Activated T-helper 17 cell treated with anti-CD3 and anti-CD28 coated beads, Interleukin-2, amount 50 U/mL, for 72 hours (primary cell): ENCODE measurements around the gene SPEM1. TPM values are rescaled to one million over a fixed set of nuclear protein-coding genes. Genes with fewer than 3 reads are reported as not detected.

Source experiments
- ATAC-seq: fragments of 150-1000 bp; cut with Tn5 transposase; replicated peaks from 2 replicates; pipeline ENCODE4 v1.10.0; 2021; ENCODE audit warnings: mild to moderate bottlenecking, moderate library complexity
- H3K27ac Mint-ChIP-seq: one replicate; pipeline ENCODE4 v1.8.0; 2022; ENCODE audit warnings: mixed read lengths
- H3K27me3 Mint-ChIP-seq: one replicate; pipeline ENCODE4 v1.8.0; 2022; ENCODE audit warnings: mixed read lengths
- H3K36me3 Mint-ChIP-seq: one replicate; pipeline ENCODE4 v1.8.0; 2022; ENCODE audit warnings: low read depth, mild to moderate bottlenecking, mixed read lengths
- H3K4me1 Mint-ChIP-seq: one replicate; pipeline ENCODE4 v1.8.0; 2022; ENCODE audit warnings: mixed read lengths
- H3K4me3 Mint-ChIP-seq: one replicate; pipeline ENCODE4 v1.8.0; 2022; ENCODE audit warnings: mild to moderate bottlenecking, mixed read lengths
- H3K9me3 Mint-ChIP-seq: one replicate; pipeline ENCODE4 v1.8.0; 2022; ENCODE audit warnings: mixed read lengths
- total RNA-seq, 2 donors: library from RNA; stranded (reverse); gene quantifications; one replicate each; pipeline ENCODE4 v1.2.3, GENCODE V29; 2022

Gene SPEM1
- total RNA-seq, 2 donors from 2014 or later: not detected

DNA sequence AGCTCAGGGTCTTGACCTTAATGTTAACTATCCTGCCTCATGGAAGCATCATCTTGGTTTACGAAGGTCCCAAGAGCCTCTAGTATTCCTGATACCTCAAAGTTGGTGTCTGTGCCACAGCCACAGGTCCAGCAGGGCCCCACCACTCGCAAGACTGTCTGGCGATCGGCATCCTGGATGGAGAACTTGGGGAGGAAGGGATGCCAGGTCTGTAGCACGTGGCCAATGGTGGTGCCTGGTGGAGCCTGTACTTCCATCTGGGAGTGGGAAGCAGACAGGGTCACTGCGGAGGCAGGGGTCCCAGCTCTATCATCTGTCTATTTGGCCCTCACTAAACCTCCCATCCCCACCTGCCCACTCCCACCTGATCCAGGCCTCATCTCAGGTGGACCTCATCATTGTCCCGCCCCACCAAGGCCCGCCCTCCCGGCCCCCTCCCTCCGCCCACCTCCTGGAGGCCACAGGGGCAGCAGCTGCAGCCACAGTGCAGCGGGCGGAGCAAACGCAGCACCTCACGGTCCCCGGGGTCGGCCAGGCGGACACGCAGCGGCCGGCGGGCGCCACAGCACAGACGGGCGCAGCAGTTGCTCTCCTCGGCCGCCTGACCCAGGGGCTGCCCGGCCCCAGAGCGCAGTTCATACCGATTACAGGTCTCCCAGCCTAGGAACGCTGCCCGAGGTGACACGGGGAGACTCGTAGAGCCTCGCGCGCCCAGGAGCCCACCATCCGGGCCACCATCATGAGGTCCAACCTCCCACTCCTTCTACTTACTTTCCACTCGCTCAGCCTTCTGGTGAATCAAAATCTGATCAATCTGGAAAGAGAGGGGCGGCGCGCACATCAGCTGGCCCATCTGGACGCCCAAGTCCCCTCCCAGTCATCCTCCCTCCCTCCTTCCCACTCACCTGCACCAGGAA lies 27.2 kb upstream of the SPEM1 start:
- peaks cover 48% of the 10 kb centered on the region for H3K36me3 Mint-ChIP-seq
- H3K27me3 Mint-ChIP-seq: no peaks in the 10 kb centered on the region
- no peak for ATAC-seq
- H3K27ac Mint-ChIP-seq: peak overlapping the region; percentile 84
- peaks cover 13% of the 10 kb centered on the region for H3K4me1 Mint-ChIP-seq
- no peaks in the 10 kb centered on the region for H3K9me3 Mint-ChIP-seq
- peak overlapping the region; percentile 87 for H3K4me3 Mint-ChIP-seq

DNA sequence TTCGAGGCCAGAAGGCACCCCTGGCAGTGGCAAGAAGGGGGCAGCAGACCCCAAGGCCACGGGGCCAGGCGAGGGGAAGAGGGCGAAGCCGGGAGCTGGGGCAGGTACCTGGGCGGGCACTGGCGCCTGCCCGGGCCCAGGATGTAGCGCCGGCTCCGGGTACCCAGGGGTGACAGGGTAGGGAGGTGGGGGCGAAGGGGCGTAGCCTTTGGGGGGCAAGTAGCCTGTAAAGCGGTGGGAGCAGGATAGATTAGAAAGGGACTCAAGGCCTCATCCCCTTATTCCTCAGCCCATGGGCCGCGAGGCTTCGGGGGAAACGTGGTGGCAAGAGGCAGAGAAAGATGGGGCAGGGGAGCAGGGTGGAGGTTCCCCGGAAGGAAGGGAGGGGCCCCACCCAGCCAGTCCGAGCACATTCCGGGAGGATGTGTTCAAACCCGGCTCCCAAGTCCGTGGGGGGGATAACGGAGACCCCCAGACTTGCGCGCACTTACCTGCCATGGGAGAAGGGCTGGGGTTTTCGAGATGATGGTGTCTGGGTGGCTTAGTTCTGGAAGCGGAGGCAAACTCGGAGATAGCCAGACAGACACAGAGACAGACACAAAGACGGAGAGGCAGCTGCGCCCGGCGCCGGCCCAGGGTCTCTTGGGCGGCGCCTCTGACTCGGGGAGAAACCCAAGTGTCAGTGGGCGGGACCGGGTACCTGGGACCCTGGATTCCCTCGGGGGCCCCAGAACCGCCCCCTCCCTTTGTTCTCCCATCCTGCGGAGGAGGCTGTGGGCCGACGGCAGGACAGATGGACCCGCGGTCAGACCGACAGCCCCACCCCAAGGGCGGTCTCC lies 26.3 kb upstream of the SPEM1 start:
- no peaks in the 10 kb centered on the region for H3K27me3 Mint-ChIP-seq
- peaks cover 48% of the 10 kb centered on the region for H3K36me3 Mint-ChIP-seq
- H3K4me3 Mint-ChIP-seq: peak overlapping the region; percentile 87
- H3K27ac Mint-ChIP-seq: peak overlapping the region; percentile 84
- H3K9me3 Mint-ChIP-seq: no peaks in the 10 kb centered on the region
- peaks cover 13% of the 10 kb centered on the region for H3K4me1 Mint-ChIP-seq
- peak; percentile 47 for ATAC-seq

DNA sequence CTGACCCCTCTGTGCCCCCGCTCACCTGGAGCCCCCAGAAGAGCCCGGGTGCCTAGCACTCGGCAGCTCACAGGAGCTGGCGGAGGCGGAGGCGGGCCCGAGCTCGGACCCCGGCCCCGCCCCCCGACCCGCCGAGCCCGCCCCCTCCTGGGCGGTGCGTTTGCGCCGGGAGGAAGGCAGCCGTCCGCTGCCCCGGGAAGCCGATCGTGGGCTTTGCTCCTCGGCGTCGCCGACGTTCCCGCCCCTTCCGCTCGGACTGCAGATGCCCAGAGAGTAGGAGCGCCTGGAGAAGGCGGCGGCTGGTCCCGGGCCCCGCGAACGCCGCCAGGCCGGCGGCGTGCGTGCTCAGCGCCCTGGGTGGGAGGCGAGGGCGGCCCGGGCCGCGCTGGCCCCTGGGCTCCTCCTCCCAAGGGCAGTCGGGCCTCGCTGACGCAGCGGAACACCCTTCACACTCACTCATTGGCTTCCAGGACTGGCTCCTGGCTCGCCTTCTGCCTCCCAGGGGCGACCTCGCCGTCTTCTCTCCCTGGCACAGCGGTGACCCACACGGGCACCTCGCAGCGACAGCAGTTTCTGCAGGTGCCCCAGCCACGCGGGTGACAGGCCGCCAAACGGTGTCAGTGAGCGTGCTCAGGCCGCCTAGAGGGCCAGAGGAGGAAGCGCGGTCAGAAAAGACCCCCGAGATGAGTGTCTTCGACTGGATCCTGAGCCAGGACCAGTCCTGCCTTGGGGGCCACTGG lies 25.5 kb upstream of the SPEM1 start, which contains the start of gene PLSCR3:
PLSCR3 (minus strand) TSS at position 74 of the 740 bp plus-strand sequence. CDS start 415 bp downstream, outside the sequence.
- H3K4me3 Mint-ChIP-seq: peak within 1 kb of the TSS; percentile 87
- H3K9me3 Mint-ChIP-seq: no peaks in the 10 kb centered on the region
- peak; percentile 91 for ATAC-seq
- H3K4me1 Mint-ChIP-seq: peaks cover 9% of the 10 kb centered on the region
- H3K36me3 Mint-ChIP-seq: peaks cover 42% of the 10 kb centered on the region
- no peaks in the 10 kb centered on the region for H3K27me3 Mint-ChIP-seq
- peak within 1 kb of the TSS; percentile 87 for H3K27ac Mint-ChIP-seq

GRCh38 chr17:7396147-7396546 lies 24.0 kb upstream of the SPEM1 start:
- no peaks in the 10 kb centered on the region for H3K27me3 Mint-ChIP-seq
- ATAC-seq: no peak
- no peaks in the 10 kb centered on the region for H3K9me3 Mint-ChIP-seq
- H3K27ac Mint-ChIP-seq: no peak overlapping the region
- H3K4me1 Mint-ChIP-seq: peaks cover 5% of the 10 kb centered on the region
- H3K4me3 Mint-ChIP-seq: peak overlapping the region; percentile 6
- H3K36me3 Mint-ChIP-seq: peaks cover 27% of the 10 kb centered on the region

DNA sequence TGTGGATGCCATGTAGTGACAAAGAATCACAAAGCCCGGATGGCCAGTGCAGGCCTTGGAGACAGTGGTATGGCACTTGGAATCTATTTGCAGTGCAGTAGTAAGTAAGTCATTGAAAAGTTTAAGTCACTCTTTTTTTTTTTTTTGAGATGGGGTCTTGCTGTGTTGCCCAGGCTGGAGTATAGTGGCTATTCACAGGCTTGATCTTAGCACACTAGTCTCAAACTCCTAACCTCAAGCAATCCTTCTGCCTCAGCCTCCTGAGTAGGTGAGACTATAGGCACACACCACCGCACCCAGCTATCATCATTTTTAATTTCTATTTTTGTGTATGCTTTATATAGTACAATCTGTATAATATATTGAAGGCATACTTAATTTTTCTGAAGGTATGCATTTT lies 21.5 kb upstream of the SPEM1 start:
- peaks cover 5% of the 10 kb centered on the region for H3K36me3 Mint-ChIP-seq
- H3K4me3 Mint-ChIP-seq: no peak overlapping the region
- ATAC-seq: no peak
- H3K27ac Mint-ChIP-seq: no peak overlapping the region
- no peaks in the 10 kb centered on the region for H3K9me3 Mint-ChIP-seq
- peaks cover 10% of the 10 kb centered on the region for H3K4me1 Mint-ChIP-seq
- no peaks in the 10 kb centered on the region for H3K27me3 Mint-ChIP-seq

GRCh38 chr17:7403043-7403726 lies 16.9 kb upstream of the SPEM1 start:
- Mint-ChIP-seq H3K4me3 (peak overlapping the region; percentile 86), H3K27me3 (peaks cover 4% of the 10 kb centered on the region), H3K9me3 (no peaks in the 10 kb centered on the region), H3K36me3 (no peaks in the 10 kb centered on the region), H3K27ac (peak overlapping the region; percentile 92), H3K4me1 (peaks cover 13% of the 10 kb centered on the region)
- ATAC-seq: no peak

DNA sequence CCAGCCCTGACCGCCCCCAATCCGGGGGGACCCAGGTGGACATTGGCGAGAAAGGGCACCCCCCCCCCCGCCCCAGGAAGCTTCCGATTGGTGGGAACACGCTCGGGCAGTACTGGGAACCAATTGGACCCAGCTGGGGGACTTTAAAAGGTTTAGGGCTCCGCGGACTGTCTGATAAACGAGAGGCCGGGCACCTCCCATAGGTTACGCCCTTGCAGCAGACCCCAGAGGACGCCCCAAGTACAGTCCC lies 16.5 kb upstream of the SPEM1 start:
- H3K27ac Mint-ChIP-seq: peak overlapping the region; percentile 92
- H3K4me1 Mint-ChIP-seq: peaks cover 13% of the 10 kb centered on the region
- H3K27me3 Mint-ChIP-seq: peaks cover 4% of the 10 kb centered on the region
- no peaks in the 10 kb centered on the region for H3K9me3 Mint-ChIP-seq
- ATAC-seq: peak; percentile 29
- no peaks in the 10 kb centered on the region for H3K36me3 Mint-ChIP-seq
- H3K4me3 Mint-ChIP-seq: peak overlapping the region; percentile 86

DNA sequence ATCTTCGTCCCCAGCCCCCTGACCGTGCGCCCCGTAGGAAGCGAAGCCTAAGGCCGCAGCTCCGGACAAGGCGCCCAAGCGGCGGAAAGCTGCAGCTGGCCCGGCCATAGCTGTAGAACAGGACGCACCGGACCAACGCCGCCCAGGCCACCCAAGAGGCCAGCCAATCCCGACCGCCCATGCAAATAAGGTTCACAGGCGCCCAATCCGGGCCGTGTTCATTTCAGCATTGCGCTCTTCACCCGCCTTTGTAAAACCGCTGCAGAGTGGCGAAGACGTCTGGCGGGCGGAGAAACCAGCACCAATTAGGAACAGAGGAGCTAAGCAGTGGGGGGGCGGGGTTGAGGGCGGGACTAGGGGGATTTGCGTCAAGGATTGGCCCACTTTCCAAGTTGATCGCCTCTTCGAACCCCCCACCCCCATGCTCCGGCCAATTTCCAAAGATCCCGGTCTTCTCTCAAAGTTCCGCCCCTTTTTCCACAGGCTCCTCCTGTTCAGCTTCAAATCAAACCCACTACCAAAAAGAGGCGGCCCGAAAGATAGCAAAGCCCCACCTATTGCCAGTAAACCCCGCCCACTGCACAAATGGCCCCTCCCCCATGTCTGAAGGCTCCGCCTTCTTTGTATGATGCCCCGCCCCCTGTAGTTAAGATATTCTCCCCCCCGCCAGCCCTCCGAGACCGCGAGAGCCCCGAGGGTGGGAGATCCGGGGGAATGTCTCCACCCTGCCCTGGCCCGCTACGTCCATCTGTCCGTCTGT lies 16.0 kb upstream of the SPEM1 start, which contains the start of gene TMEM256:
TMEM256 (minus strand) TSS at position 121 of the 760 bp plus-strand sequence; CDS start at position 108, 13 bp downstream.
- peak within 1 kb of the TSS; percentile 86 for H3K4me3 Mint-ChIP-seq
- H3K27me3 Mint-ChIP-seq: peaks cover 4% of the 10 kb centered on the region
- peaks cover 13% of the 10 kb centered on the region for H3K4me1 Mint-ChIP-seq
- peak within 1 kb of the TSS; percentile 92 for H3K27ac Mint-ChIP-seq
- no peaks in the 10 kb centered on the region for H3K9me3 Mint-ChIP-seq
- no peaks in the 10 kb centered on the region for H3K36me3 Mint-ChIP-seq
- ATAC-seq: peak; percentile 94

DNA sequence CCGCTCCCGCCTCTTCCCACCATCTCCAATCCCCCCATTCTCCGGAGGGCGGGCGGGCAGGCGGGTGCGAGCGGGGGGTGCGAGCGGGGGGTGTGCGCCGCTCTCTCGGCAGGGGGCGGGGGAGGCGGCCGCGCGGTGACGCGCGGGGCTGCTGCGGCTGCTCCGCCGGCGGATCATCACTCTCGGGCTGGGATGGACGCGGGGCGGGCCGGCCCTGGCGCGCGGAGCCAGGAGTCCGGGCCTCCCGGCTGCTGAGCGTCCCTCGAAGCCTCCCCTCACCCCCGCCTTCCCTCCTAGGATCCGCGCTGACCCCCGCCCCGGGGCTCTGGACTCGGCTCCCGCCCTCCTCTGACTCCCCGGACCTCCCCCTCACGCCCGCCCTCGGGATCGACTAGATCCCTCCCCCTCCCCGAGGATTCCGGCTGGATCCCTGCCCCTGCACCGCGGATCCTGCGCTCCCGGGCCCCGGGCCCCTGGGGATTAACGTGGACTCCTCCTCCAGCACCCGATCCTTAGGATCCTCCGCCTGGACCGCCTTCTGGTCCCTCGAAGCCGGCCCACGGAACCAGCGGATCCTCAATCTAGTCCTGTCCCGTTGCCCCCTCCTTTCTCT lies 15.3 kb upstream of the SPEM1 start:
- H3K36me3 Mint-ChIP-seq: no peaks in the 10 kb centered on the region
- H3K9me3 Mint-ChIP-seq: no peaks in the 10 kb centered on the region
- ATAC-seq: peak; percentile 50
- peaks cover 4% of the 10 kb centered on the region for H3K27me3 Mint-ChIP-seq
- H3K4me1 Mint-ChIP-seq: peaks cover 20% of the 10 kb centered on the region
- H3K27ac Mint-ChIP-seq: peak overlapping the region; percentile 92
- peak overlapping the region; percentile 86 for H3K4me3 Mint-ChIP-seq

DNA sequence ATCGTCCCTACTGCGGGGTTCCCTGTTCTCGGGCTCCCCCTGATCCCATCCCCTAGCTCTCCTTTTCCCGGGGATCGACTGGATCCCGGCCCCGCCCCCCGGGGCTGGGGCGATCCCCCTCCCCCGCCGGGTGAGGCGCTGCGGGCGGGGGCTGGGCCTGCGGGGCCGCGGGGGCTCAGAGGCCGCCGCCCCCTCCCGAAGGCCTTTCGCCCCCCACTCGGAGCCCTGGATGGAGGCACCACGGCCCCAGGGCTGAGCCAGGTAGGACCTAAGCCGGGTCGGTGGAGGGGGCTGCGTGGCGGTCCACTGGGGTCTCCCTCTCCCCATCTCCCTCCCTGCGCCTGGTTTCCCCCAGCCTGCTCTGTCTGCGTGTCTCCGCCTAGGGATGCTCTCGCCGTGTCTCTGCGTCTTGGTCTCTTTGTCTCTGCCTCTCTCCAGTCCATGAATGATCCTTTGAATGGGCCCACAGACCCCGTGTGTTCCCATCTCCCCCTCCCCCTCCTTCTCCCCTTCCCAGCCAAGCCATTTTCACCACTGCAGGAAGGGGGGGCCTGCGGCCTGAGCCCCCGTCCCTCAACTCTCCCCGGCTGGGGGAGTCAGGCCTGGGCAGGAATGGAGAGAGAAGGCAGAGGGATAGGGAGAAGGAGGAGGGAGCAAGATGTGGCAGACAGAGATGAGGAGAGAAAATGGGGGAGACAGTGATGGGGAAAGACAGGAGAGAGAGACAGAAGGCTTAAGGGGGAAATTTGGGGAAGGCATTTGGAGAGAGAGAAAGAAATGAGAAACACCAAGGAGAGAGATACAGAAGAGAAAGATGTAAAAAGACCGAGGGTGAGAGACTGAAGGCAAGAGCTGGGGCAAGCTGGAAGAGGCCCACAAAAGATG lies 14.5 kb upstream of the SPEM1 start:
- Mint-ChIP-seq H3K27me3 (peaks cover 4% of the 10 kb centered on the region), H3K4me1 (peaks cover 23% of the 10 kb centered on the region), H3K4me3 (peak overlapping the region; percentile 86), H3K27ac (peak overlapping the region; percentile 56), H3K36me3 (no peaks in the 10 kb centered on the region), H3K9me3 (no peaks in the 10 kb centered on the region)
- no peak for ATAC-seq

- peak overlapping the region; percentile 86 for H3K4me3 Mint-ChIP-seq
- H3K36me3 Mint-ChIP-seq: no peaks in the 10 kb centered on the region
- peaks cover 23% of the 10 kb centered on the region for H3K4me1 Mint-ChIP-seq
- no peak for ATAC-seq
- H3K9me3 Mint-ChIP-seq: no peaks in the 10 kb centered on the region
- peaks cover 4% of the 10 kb centered on the region for H3K27me3 Mint-ChIP-seq
- peak overlapping the region; percentile 51 for H3K27ac Mint-ChIP-seq
These were observed 13.8 kb upstream of the SPEM1 start for GRCh38 chr17:7406235-7406825.

DNA sequence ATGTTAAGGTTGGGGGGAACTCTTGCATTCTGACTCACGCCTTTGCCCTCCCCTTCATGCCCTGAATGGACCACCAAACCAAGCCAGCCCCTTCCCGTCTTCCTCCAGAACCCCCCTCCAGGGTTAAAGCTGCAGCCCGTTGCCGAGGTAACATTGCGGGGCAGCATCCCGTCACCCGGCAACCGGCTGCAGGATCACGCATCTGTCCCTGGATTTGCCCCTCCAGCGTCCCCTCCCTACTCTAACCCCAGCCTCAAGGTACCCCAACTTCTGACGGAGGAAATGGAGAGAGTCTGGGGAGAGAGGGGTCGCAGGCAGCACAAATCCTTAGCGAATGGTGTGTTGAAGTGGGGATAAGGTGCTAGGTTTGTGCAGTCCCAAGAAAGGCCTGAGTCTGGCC lies 13.0 kb upstream of the SPEM1 start:
- Mint-ChIP-seq H3K27me3 (peaks cover 4% of the 10 kb centered on the region), H3K27ac (no peak overlapping the region), H3K4me3 (peak overlapping the region; percentile 37), H3K36me3 (no peaks in the 10 kb centered on the region), H3K9me3 (no peaks in the 10 kb centered on the region), H3K4me1 (peaks cover 18% of the 10 kb centered on the region)
- ATAC-seq: no peak
